ENCODE results near the gene HGD.
"Not testable (repeated sequence)": the region's sequence is repeated elsewhere in the genome, so short reads cannot be mapped to it uniquely, and the experiment has no call there.

Gene HGD

GRCh38 chr3:120680193-120680894 lies 1.7 kb downstream of the HGD start:
- DNase-seq (ENCODE audit: low spot score), result no peak

- no peak for DNase-seq (ENCODE audit: low spot score)
Observed at GRCh38 chr3:120678984-120679383, 3.1 kb downstream of the HGD start.

GRCh38 chr3:120678331-120678947 lies 3.6 kb downstream of the HGD start:
- no peak for DNase-seq (ENCODE audit: low spot score)

GRCh38 chr3:120677193-120677592 lies 4.8 kb downstream of the HGD start:
- not testable (repeated sequence) for DNase-seq (ENCODE audit: low spot score)

- peak; percentile 74 for DNase-seq (ENCODE audit: low spot score)
Observed at GRCh38 chr3:120673116-120673515, 8.9 kb downstream of the HGD start.

GRCh38 chr3:120670576-120670975 lies 11.5 kb downstream of the HGD start:
- DNase-seq (ENCODE audit: low spot score), result no peak

GRCh38 chr3:120664926-120665325 lies 17.1 kb downstream of the HGD start:
- DNase-seq (ENCODE audit: low spot score), result no peak

GRCh38 chr3:120661945-120662344 lies 20.1 kb downstream of the HGD start:
- DNase-seq (ENCODE audit: low spot score), result no peak

- no peak for DNase-seq (ENCODE audit: low spot score)
Observed at GRCh38 chr3:120661106-120661905, 20.7 kb downstream of the HGD start.

- DNase-seq (ENCODE audit: low spot score), result no peak
Observed at GRCh38 chr3:120659834-120660233, 22.2 kb downstream of the HGD start.

GRCh38 chr3:120659285-120659684 lies 22.8 kb downstream of the HGD start:
- no peak for DNase-seq (ENCODE audit: low spot score)

GRCh38 chr3:120652896-120653545 lies 29.0 kb downstream of the HGD start:
- peak; percentile 78 for DNase-seq (ENCODE audit: low spot score)

GRCh38 chr3:120652281-120652680 lies 29.8 kb downstream of the HGD start:
- DNase-seq (ENCODE audit: low spot score), result peak; percentile 38

- no peak for DNase-seq (ENCODE audit: low spot score)
Observed at GRCh38 chr3:120650311-120650710, 31.7 kb downstream of the HGD start.

- no peak for DNase-seq (ENCODE audit: low spot score)
Observed at GRCh38 chr3:120649830-120650233, 32.2 kb downstream of the HGD start.

- no peak for DNase-seq (ENCODE audit: low spot score)
Observed at GRCh38 chr3:120648290-120648689, 33.7 kb downstream of the HGD start.

- DNase-seq (ENCODE audit: low spot score), result no peak
Observed at GRCh38 chr3:120646771-120647432, 35.1 kb downstream of the HGD start.

GRCh38 chr3:120645083-120645845 lies 36.8 kb downstream of the HGD start:
- DNase-seq (ENCODE audit: low spot score), result no peak

- no peak for DNase-seq (ENCODE audit: low spot score)
Observed at GRCh38 chr3:120642368-120642948, 39.6 kb downstream of the HGD start.

- DNase-seq (ENCODE audit: low spot score), result no peak
Observed at GRCh38 chr3:120641696-120642246, 40.3 kb downstream of the HGD start.

- peak; percentile 65 for DNase-seq (ENCODE audit: low spot score)
Observed at GRCh38 chr3:120640231-120640630, 41.8 kb downstream of the HGD start.
